RWPE2 (cell line): ENCODE measurements around the gene SPAG16.

ENCODE experiments used
- ATAC-seq: fragments of 200-7000 bp; cut with Tn5 transposase; 3 replicates; pipeline ENCODE4 v1.9.1; 2021; ENCODE audit warnings: low read depth
- DNase-seq: peaks from one replicate; pipeline ENCODE4 v3.0.0-alpha.2; 2020; ENCODE audit warnings: low spot score
- H3K27ac ChIP-seq: fragments of 450-650 bp; 2 replicates; pipeline ENCODE4 v1.5.1; 2017; ENCODE audit warnings: mild to moderate bottlenecking; ENCODE audit not compliant: poor library complexity, severe bottlenecking
- H3K27me3 ChIP-seq: fragments of 250-450 bp; sonication (Bioruptor Pico); 2 replicates; pipeline ENCODE4 v1.5.1; 2021; ENCODE audit warnings: mild to moderate bottlenecking, moderate library complexity; ENCODE audit not compliant: insufficient read depth, poor library complexity, severe bottlenecking
- H3K36me3 ChIP-seq: fragments of 250-450 bp; sonication (Bioruptor Pico); 2 replicates; pipeline ENCODE4 v1.5.1; 2020; ENCODE audit warnings: low read depth, mild to moderate bottlenecking, moderate library complexity
- H3K4me1 ChIP-seq: fragments of 250-450 bp; sonication (Bioruptor Pico); 2 replicates; pipeline ENCODE4 v1.5.1; 2021; ENCODE audit warnings: mild to moderate bottlenecking, moderate library complexity; ENCODE audit not compliant: insufficient read depth, poor library complexity, severe bottlenecking
- H3K4me3 ChIP-seq: fragments of 250-450 bp; sonication (Bioruptor Pico); 2 replicates; pipeline ENCODE4 v1.5.1; 2021; ENCODE audit warnings: mild to moderate bottlenecking, moderate library complexity; ENCODE audit not compliant: severe bottlenecking
- H3K9me3 ChIP-seq: fragments of 250-450 bp; sonication (Bioruptor Pico); 2 replicates; pipeline ENCODE4 v1.5.1; 2021; ENCODE audit warnings: mild to moderate bottlenecking, moderate library complexity; ENCODE audit not compliant: severe bottlenecking
- CTCF ChIP-seq: fragments of 450-650 bp; IDR thresholded peaks from one replicate; pipeline ENCODE4 v1.5.1; 2017; ENCODE audit warnings: mild to moderate bottlenecking, moderate library complexity; ENCODE audit not compliant: poor library complexity, severe bottlenecking

Gene SPAG16

DNA sequence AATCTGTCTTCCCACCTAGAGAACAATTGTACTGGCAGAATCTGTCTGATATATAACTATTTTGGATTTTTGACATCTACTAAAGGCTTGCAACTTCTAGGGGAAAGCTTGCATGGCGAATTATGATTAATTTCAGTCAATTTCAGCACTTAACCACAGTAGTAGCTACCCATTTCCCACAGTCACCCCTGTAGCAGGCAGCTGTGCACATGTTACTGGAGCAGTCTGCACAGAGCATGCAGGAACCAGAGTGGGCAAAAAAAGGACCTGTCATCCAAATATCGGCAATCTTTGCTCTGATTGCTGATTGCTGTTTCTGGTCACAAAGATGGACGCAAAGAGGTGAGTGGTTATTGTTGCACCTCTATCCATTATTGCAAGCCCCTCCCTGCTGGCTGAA is 473.3 kb downstream of the SPAG16 start:
- H3K4me1 ChIP-seq = no peaks in the 10 kb centered on the region
- no peak overlapping the region for H3K4me3 ChIP-seq
- ATAC-seq (no peak), DNase-seq (no peak)
- no peaks in the 10 kb centered on the region for H3K36me3 ChIP-seq
- no peak overlapping the region for H3K27ac ChIP-seq
- TF ChIP-seq CTCF = no peak
- no peaks in the 10 kb centered on the region for H3K9me3 ChIP-seq
- H3K27me3 ChIP-seq = no peaks in the 10 kb centered on the region

GRCh38 chr2:213763354-213763753 is 479.1 kb downstream of the SPAG16 start:
- Histone ChIP-seq H3K27me3 (no peaks in the 10 kb centered on the region), H3K9me3 (no peaks in the 10 kb centered on the region), H3K4me1 (no peaks in the 10 kb centered on the region), H3K27ac (no peak overlapping the region), H3K36me3 (no peaks in the 10 kb centered on the region), H3K4me3 (no peak overlapping the region)
- DNase-seq (no peak), ATAC-seq (no peak)
- no peak for TF ChIP-seq CTCF

GRCh38 chr2:213763963-213764362 is 479.7 kb downstream of the SPAG16 start:
- Histone ChIP-seq H3K4me1 (no peaks in the 10 kb centered on the region), H3K9me3 (no peaks in the 10 kb centered on the region), H3K36me3 (no peaks in the 10 kb centered on the region), H3K27me3 (no peaks in the 10 kb centered on the region), H3K4me3 (no peak overlapping the region), H3K27ac (no peak overlapping the region)
- ATAC-seq (no peak), DNase-seq (no peak)
- no peak for TF ChIP-seq CTCF

GRCh38 chr2:213764849-213765248 is 480.6 kb downstream of the SPAG16 start:
- Histone ChIP-seq H3K27me3 (no peaks in the 10 kb centered on the region), H3K4me1 (no peaks in the 10 kb centered on the region), H3K36me3 (no peaks in the 10 kb centered on the region), H3K27ac (no peak overlapping the region), H3K4me3 (no peak overlapping the region), H3K9me3 (no peaks in the 10 kb centered on the region)
- no peak for DNase-seq
- TF ChIP-seq CTCF = no peak
- no peak for ATAC-seq

DNA sequence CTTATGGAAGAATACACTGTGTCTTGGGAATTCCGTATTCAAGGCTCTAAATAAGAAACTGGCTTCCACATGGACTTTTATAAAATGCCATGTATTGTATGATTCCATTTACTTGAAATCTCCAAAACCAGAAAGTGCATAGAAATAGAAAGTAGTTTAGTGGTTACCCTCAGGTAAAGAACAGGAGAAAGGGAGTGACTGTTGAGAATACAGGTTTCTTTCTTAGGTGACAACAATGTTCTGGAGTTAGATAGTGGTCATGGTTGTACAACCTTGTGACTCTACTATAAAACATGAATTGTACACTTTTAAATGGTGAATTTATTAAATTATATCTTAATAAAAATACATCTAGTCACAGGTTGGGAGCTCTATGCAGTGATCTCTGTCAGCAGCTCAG is 481.8 kb downstream of the SPAG16 start:
- Histone ChIP-seq H3K27me3 (no peaks in the 10 kb centered on the region), H3K9me3 (no peaks in the 10 kb centered on the region), H3K36me3 (no peaks in the 10 kb centered on the region), H3K4me1 (no peaks in the 10 kb centered on the region), H3K27ac (no peak overlapping the region), H3K4me3 (no peak overlapping the region)
- DNase-seq (no peak), ATAC-seq (no peak)
- TF ChIP-seq CTCF = no peak
